Measurements from ENCODE around the gene CLRN3. TPM values are rescaled to one million over a fixed set of nuclear protein-coding genes. Genes with fewer than 3 reads are reported as not detected.

The CLRN3 gene
- total and polyA plus RNA-seq, 2 donors (not counting 1 experiment from before 2014, with no cell fraction given), result not detected

DNA sequence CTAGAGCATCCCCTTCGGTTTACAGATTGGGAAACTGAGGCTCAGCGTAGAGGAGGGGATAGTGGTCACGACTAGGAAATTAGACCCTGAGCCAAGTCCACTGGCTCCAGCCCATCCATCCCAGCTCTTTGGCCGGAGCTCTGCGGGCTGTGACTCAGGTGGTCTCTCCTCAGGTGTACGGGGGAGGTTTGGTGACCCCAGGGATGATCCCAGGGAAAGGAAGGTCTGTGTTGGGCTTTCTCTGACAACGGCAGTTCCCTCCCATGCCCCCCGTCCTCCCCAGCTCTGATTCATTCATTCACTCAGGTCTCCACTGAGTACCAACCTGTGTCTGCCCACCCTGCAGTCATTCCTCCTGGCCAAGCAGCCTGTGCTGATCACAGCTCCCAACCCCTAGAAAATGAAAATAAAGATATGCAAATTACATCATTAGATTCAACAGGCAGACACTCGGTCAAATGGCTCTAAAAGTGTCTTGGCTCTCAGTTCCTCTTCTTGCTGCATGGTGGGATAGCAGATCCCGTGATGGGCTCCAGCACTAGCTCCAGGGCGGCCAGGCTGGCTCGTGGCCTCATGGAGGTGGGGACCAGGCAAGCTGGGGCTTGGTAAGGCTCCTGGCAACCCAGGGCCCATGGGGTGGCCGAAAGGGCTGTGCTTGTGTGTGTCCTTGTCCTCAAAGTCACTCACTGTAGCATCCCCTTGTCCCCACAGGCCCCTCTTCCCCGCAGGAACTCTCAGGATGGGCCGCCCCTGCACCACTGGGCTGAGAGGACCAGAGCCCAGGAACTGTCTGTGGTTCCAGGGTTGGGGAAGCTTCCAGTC lies 37.8 kb downstream of the CLRN3 start:
- no peak overlapping the region for H3K4me2 ChIP-seq (ENCODE audit: extremely low read depth, insufficient read depth, low read length)
- no peaks in the 10 kb centered on the region for H3K79me2 ChIP-seq (ENCODE audit: control insufficient read depth, insufficient read depth, low read length)
- H3K9me3 ChIP-seq (ENCODE audit: control insufficient read depth, insufficient read depth, low read depth, low read length), result no peaks in the 10 kb centered on the region
- no peak overlapping the region for H3K4me3 ChIP-seq (replicated peaks in 1 of 4; ENCODE audit: control extremely low read depth in 1 of 4, insufficient read depth in 1 of 4, low read depth in 3 of 4, low read length in 4 of 4)
- H3K27ac ChIP-seq (ENCODE audit: insufficient read depth, low read length), result no peak overlapping the region
- DNase-seq (ENCODE audit: low read depth in 2 of 2), result no peak
- no peaks in the 10 kb centered on the region for H3K4me1 ChIP-seq (ENCODE audit: control insufficient read depth, extremely low read depth, insufficient read depth, low read length)
- H2AFZ ChIP-seq (ENCODE audit: low read length), result no peak overlapping the region
- H3K27me3 ChIP-seq (ENCODE audit: control insufficient read depth, insufficient read depth, low read length), result no peaks in the 10 kb centered on the region
- no peak overlapping the region for H3K9ac ChIP-seq (ENCODE audit: insufficient read depth, low read length)
- TF ChIP-seq EZH2 (IDR thresholded peaks at IDR 0.05; ENCODE audit: low read length, missing control alignments), result no peak
- no peak for TF ChIP-seq CTCF (conservative IDR thresholded peaks at IDR 0.05 in 1 of 2, IDR thresholded peaks at IDR 0.05 in 1 of 2; ENCODE audit: low read depth in 1 of 2, low read length in 2 of 2)
- H3K36me3 ChIP-seq (ENCODE audit: control insufficient read depth, insufficient read depth, low read length), result no peaks in the 10 kb centered on the region
- no peaks in the 10 kb centered on the region for H4K20me1 ChIP-seq (ENCODE audit: control insufficient read depth, extremely low read depth, insufficient read depth, low read length)

DNA sequence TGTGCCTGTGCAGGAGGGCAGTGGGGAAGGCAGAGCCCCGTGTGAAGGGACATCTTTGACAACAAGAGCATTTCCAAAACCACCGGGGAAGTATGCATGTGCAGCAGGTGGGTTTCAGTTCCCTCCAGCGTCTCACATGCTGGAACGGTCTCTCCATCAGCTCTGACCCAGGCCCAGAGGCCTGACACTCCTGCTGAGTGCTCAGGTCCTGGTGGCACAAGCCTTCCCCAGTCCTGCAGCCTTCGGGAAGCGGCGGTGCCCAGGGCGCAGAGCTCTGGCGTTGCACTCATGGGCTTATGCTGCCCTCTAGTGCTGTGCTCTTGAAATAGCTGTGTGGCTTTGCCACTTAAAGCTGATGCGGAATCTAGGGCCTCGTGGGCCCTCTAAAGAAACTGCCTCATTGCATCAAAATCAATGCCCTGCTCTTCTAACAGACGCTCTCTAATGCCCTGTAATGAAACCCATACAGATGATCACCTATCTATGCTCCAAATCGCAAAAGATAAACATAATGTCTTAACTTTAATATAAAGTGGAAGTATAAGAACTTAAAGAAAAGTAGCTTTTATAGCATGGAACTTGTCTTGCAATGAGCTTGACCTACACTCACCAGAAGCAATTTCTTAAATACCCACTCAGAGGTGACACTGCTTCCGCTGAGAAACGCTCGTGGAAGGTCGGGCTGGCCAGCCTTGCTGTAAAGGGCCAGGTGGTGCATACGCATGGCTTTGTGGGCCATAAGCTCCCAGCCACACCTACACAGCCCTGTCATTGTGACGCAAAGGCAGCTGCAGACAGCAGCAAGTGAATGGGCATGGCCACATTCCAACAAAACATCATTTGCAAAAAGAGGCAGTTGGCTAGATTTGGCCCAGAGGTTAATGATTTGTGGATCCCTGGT lies 38.6 kb downstream of the CLRN3 start:
- no peak for TF ChIP-seq EZH2 (IDR thresholded peaks at IDR 0.05; ENCODE audit: low read length, missing control alignments)
- peak; percentile 73 to 77 for TF ChIP-seq CTCF (conservative IDR thresholded peaks at IDR 0.05 in 1 of 2, IDR thresholded peaks at IDR 0.05 in 1 of 2; ENCODE audit: low read depth in 1 of 2, low read length in 2 of 2)
- H3K9me3 ChIP-seq (ENCODE audit: control insufficient read depth, insufficient read depth, low read depth, low read length), result no peaks in the 10 kb centered on the region
- H3K4me1 ChIP-seq (ENCODE audit: control insufficient read depth, extremely low read depth, insufficient read depth, low read length), result no peaks in the 10 kb centered on the region
- no peaks in the 10 kb centered on the region for H3K36me3 ChIP-seq (ENCODE audit: control insufficient read depth, insufficient read depth, low read length)
- H2AFZ ChIP-seq (ENCODE audit: low read length), result no peak overlapping the region
- H3K27me3 ChIP-seq (ENCODE audit: control insufficient read depth, insufficient read depth, low read length), result no peaks in the 10 kb centered on the region
- H3K27ac ChIP-seq (ENCODE audit: insufficient read depth, low read length), result no peak overlapping the region
- no peaks in the 10 kb centered on the region for H4K20me1 ChIP-seq (ENCODE audit: control insufficient read depth, extremely low read depth, insufficient read depth, low read length)
- H3K4me2 ChIP-seq (ENCODE audit: extremely low read depth, insufficient read depth, low read length), result no peak overlapping the region
- no peak overlapping the region for H3K9ac ChIP-seq (ENCODE audit: insufficient read depth, low read length)
- H3K79me2 ChIP-seq (ENCODE audit: control insufficient read depth, insufficient read depth, low read length), result no peaks in the 10 kb centered on the region
- peak; percentile 45 to 65 for DNase-seq (ENCODE audit: low read depth in 2 of 2)
- no peak overlapping the region for H3K4me3 ChIP-seq (replicated peaks in 1 of 4; ENCODE audit: control extremely low read depth in 1 of 4, insufficient read depth in 1 of 4, low read depth in 3 of 4, low read length in 4 of 4)

- Histone ChIP-seq H3K4me1 (ENCODE audit: control insufficient read depth, extremely low read depth, insufficient read depth, low read length) (no peaks in the 10 kb centered on the region), H3K27ac (ENCODE audit: insufficient read depth, low read length) (no peak overlapping the region), H3K36me3 (ENCODE audit: control insufficient read depth, insufficient read depth, low read length) (no peaks in the 10 kb centered on the region), H3K4me3 (replicated peaks in 1 of 4; ENCODE audit: control extremely low read depth in 1 of 4, insufficient read depth in 1 of 4, low read depth in 3 of 4, low read length in 4 of 4) (no peak overlapping the region), H4K20me1 (ENCODE audit: control insufficient read depth, extremely low read depth, insufficient read depth, low read length) (no peaks in the 10 kb centered on the region), H3K9ac (ENCODE audit: insufficient read depth, low read length) (no peak overlapping the region), H3K27me3 (ENCODE audit: control insufficient read depth, insufficient read depth, low read length) (no peaks in the 10 kb centered on the region), H2AFZ (ENCODE audit: low read length) (no peak overlapping the region), H3K4me2 (ENCODE audit: extremely low read depth, insufficient read depth, low read length) (no peak overlapping the region), H3K79me2 (ENCODE audit: control insufficient read depth, insufficient read depth, low read length) (no peaks in the 10 kb centered on the region), H3K9me3 (ENCODE audit: control insufficient read depth, insufficient read depth, low read depth, low read length) (no peaks in the 10 kb centered on the region)
- TF ChIP-seq CTCF (conservative IDR thresholded peaks at IDR 0.05 in 1 of 2, IDR thresholded peaks at IDR 0.05 in 1 of 2; ENCODE audit: low read depth in 1 of 2, low read length in 2 of 2) (no peak), EZH2 (IDR thresholded peaks at IDR 0.05; ENCODE audit: low read length, missing control alignments) (no peak)
- no peak for DNase-seq (ENCODE audit: low read depth in 2 of 2)
Measured at GRCh38 chr10:127852456-127852855, 40.3 kb downstream of the CLRN3 start.
